ENCODE measurements around the gene FERMT2. TPM values are rescaled to one million over a fixed set of nuclear protein-coding genes. Genes with fewer than 3 reads are reported as not detected.
"Not testable (repeated sequence)": the region's sequence is repeated elsewhere in the genome, so short reads cannot be mapped to it uniquely, and the experiment has no call there.

FERMT2 gene
- total RNA-seq, 2 donors from 2014 or later = 1.3 to 5.0 TPM

GRCh38 chr14:52876311-52876710, 74.5 kb downstream of the FERMT2 start:
- no peaks in the 10 kb centered on the region for H3K9me3 Mint-ChIP-seq
- no peaks in the 10 kb centered on the region for H3K27me3 Mint-ChIP-seq
- peaks cover 5% of the 10 kb centered on the region for H3K36me3 Mint-ChIP-seq (ENCODE audit: low read depth)
- no peak overlapping the region for H3K4me3 Mint-ChIP-seq
- H3K27ac Mint-ChIP-seq = no peak overlapping the region
- ATAC-seq (replicated peaks) = no peak
- H3K4me1 Mint-ChIP-seq = no peaks in the 10 kb centered on the region

GRCh38 chr14:52875707-52876106, 75.1 kb downstream of the FERMT2 start:
- ATAC-seq (replicated peaks) = no peak
- Mint-ChIP-seq H3K27ac (no peak overlapping the region), H3K4me3 (no peak overlapping the region), H3K4me1 (no peaks in the 10 kb centered on the region), H3K27me3 (no peaks in the 10 kb centered on the region), H3K36me3 (ENCODE audit: low read depth) (peaks cover 5% of the 10 kb centered on the region), H3K9me3 (no peaks in the 10 kb centered on the region)

DNA sequence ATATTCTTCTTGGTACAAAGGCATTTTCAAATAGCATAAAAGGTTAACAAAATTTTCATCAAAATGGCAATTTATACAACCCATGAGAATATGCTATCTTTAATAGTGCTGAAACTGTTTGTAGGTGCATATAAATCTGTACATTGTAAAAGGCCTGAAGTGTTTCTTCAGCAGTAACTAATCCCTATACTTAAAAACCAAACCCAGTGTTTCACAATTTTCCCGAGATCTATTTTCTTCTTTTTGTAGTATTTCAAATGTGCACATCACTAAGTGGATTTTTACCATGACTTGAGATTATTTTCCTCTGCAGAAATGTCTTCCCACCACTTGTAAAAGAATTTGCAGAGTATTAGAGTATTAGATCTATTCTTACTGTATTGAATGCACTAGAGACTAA, 76.5 kb downstream of the FERMT2 start:
- H3K4me3 Mint-ChIP-seq = no peak overlapping the region
- H3K27ac Mint-ChIP-seq = no peak overlapping the region
- H3K9me3 Mint-ChIP-seq = no peaks in the 10 kb centered on the region
- no peaks in the 10 kb centered on the region for H3K4me1 Mint-ChIP-seq
- H3K27me3 Mint-ChIP-seq = no peaks in the 10 kb centered on the region
- H3K36me3 Mint-ChIP-seq (ENCODE audit: low read depth) = peaks cover 5% of the 10 kb centered on the region
- ATAC-seq (replicated peaks) = no peak

DNA sequence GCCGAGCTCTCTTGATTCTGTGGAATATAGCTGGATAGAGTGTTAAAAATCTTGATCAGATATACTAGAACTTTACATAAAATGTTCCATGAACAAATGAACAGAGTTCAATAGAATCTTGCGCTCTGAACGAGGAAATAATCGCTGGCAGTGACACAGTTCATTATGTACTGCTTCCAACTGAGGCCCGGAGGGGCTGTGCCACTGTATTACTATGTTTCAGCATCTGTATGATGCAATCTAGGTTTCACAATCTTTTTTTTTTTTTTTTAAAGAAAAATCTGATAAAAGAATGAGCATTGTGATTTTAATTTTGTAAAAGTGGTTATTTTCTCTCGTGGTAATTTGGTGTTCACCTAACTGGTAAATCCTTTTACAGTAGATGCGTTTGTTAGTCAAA, 77.2 kb downstream of the FERMT2 start:
- Mint-ChIP-seq H3K36me3 (ENCODE audit: low read depth) (peaks cover 5% of the 10 kb centered on the region), H3K4me1 (no peaks in the 10 kb centered on the region), H3K27ac (no peak overlapping the region), H3K4me3 (no peak overlapping the region), H3K27me3 (no peaks in the 10 kb centered on the region), H3K9me3 (no peaks in the 10 kb centered on the region)
- no peak for ATAC-seq (replicated peaks)

- Mint-ChIP-seq H3K9me3 (no peaks in the 10 kb centered on the region), H3K4me3 (no peak overlapping the region), H3K36me3 (ENCODE audit: low read depth) (peaks cover 5% of the 10 kb centered on the region), H3K4me1 (no peaks in the 10 kb centered on the region), H3K27ac (no peak overlapping the region), H3K27me3 (no peaks in the 10 kb centered on the region)
- ATAC-seq (replicated peaks) = no peak
Observed at GRCh38 chr14:52873065-52873464, 77.8 kb downstream of the FERMT2 start.

DNA sequence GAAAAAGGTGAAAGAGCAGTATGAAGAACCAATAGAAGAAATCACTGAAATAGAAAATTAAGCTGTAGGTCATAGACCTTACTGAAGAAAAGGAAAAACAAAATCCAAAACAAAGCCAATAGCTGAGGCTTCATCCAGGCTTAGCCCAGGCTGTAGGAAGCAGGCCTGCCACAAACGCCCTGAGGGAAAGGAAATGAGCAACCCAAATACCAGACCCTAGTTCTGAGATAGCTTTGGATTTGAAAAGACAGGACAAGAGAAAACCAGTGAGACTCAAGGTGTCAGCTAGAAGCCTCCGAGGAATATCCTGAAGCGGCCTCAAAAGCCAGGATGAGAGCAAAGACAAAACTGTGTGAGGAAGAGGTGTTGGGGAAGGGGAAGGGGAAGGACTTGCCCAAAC, 79.2 kb downstream of the FERMT2 start:
- Mint-ChIP-seq H3K27me3 (no peaks in the 10 kb centered on the region), H3K4me3 (no peak overlapping the region), H3K9me3 (no peaks in the 10 kb centered on the region), H3K36me3 (ENCODE audit: low read depth) (peaks cover 5% of the 10 kb centered on the region), H3K27ac (no peak overlapping the region), H3K4me1 (no peaks in the 10 kb centered on the region)
- ATAC-seq (replicated peaks) = no peak

DNA sequence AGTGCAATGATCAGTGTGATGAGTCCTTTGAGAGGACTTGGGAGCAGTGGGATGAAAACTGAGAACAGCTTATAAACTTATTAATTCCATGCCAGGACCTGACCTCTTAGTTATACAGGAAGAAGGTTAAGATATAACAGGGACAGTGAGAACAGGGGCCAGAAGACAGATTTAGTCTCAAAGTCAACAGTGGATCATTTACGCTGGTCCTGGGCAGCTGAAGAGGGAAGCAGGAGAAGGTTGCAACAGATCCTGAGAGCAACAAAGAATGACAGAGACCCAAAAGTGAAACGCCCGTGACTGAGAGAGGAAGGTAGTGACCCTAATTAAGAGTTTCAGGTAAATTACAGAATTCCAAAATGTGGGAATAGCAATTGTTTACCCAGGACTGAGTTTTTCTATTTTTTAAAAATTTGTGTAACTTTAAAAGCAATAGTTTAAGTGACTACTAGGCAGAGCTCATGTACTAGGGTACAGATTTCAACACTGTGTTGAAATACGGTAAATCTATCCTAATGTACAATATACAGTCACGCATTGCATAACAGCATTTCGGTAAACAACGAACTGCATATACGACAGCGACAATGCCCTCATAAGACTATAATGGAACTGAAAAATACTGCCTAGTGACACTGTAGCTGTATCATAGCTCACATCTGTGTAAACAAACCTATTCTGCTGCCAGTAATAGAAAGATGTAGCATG, 81.8 kb downstream of the FERMT2 start:
- no peaks in the 10 kb centered on the region for H3K4me1 Mint-ChIP-seq
- no peak overlapping the region for H3K4me3 Mint-ChIP-seq
- H3K27ac Mint-ChIP-seq = no peak overlapping the region
- H3K9me3 Mint-ChIP-seq = no peaks in the 10 kb centered on the region
- no peak for ATAC-seq (replicated peaks)
- no peaks in the 10 kb centered on the region for H3K27me3 Mint-ChIP-seq
- H3K36me3 Mint-ChIP-seq (ENCODE audit: low read depth) = peaks cover 5% of the 10 kb centered on the region

- H3K27ac Mint-ChIP-seq; H3K27me3 Mint-ChIP-seq; H3K36me3 Mint-ChIP-seq (ENCODE audit: low read depth); H3K4me1 Mint-ChIP-seq; H3K4me3 Mint-ChIP-seq; ATAC-seq (replicated peaks); H3K9me3 Mint-ChIP-seq: not testable (repeated sequence)
Observed at GRCh38 chr14:52864893-52865292, 86.0 kb downstream of the FERMT2 start.

DNA sequence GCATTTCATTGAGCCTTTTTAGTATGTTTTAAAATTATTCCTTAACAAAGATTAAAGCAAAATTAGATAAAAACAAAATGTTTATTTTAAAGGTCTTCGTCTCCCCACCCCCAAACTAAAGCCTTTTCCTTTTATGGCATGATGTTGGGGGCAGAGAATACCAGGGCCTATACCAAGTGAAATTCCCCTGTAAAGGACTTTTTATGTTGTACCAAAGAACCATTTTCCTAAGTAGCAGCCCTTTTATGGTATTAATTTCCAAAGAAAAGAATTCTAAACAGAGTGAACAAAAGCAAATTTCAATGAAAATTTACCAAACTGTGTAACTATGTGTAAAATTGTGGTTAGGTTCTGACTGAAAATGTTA, 87.5 kb downstream of the FERMT2 start:
- no peaks in the 10 kb centered on the region for H3K9me3 Mint-ChIP-seq
- H3K36me3 Mint-ChIP-seq (ENCODE audit: low read depth) = no peaks in the 10 kb centered on the region
- H3K4me3 Mint-ChIP-seq = no peak overlapping the region
- H3K4me1 Mint-ChIP-seq = no peaks in the 10 kb centered on the region
- H3K27ac Mint-ChIP-seq = no peak overlapping the region
- no peaks in the 10 kb centered on the region for H3K27me3 Mint-ChIP-seq
- ATAC-seq (replicated peaks) = no peak

- Mint-ChIP-seq H3K4me1 (no peaks in the 10 kb centered on the region), H3K27me3 (no peaks in the 10 kb centered on the region), H3K36me3 (ENCODE audit: low read depth) (no peaks in the 10 kb centered on the region), H3K27ac (no peak overlapping the region), H3K4me3 (no peak overlapping the region), H3K9me3 (no peaks in the 10 kb centered on the region)
- ATAC-seq (replicated peaks) = no peak
Observed at GRCh38 chr14:52862632-52863333, 88.1 kb downstream of the FERMT2 start.

DNA sequence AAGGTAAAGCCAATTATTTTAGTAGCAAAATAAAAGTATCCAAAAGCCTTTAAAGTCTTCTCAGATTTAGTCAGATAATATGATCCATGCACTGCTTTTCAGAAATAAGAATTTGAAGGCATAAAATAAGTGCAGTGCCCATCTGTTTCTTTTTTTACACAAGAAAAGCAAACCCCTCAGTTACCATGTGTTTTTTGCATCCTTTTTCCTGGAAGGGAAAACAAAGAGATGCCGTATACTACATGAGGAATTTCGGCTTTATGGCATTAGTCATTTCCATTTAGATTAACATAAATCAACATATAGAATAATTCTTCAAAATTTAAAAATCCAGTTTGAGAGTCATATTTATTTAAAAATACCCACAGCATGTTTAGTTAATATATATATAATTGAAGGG, 89.4 kb downstream of the FERMT2 start:
- no peaks in the 10 kb centered on the region for H3K4me1 Mint-ChIP-seq
- no peak overlapping the region for H3K27ac Mint-ChIP-seq
- H3K4me3 Mint-ChIP-seq = no peak overlapping the region

DNA sequence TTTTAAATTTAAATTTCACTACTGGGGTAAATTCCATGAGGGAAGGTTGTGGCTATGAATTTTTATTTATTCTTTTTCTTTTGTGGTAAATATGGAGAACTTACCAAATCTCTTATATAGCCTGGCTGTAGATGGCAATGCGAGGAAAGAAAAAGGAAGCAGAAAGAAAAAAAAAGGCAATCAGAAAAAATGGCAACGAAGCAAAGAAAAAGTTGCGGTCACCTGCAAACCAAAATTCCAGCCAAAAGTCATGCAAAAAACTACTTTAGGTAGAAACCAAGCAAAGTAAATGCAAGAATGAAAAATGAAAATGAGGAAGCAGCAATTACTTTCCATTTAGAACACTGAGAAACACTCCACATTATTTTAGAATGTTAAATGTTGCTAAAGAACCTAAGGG, 89.9 kb downstream of the FERMT2 start:
- no peaks in the 10 kb centered on the region for H3K9me3 Mint-ChIP-seq

More for the DNA sequence above, 89.4 kb downstream of the FERMT2 start:
- no peaks in the 10 kb centered on the region for H3K27me3 Mint-ChIP-seq
- ATAC-seq (replicated peaks) = no peak
- no peaks in the 10 kb centered on the region for H3K36me3 Mint-ChIP-seq (ENCODE audit: low read depth)
- no peaks in the 10 kb centered on the region for H3K9me3 Mint-ChIP-seq

DNA sequence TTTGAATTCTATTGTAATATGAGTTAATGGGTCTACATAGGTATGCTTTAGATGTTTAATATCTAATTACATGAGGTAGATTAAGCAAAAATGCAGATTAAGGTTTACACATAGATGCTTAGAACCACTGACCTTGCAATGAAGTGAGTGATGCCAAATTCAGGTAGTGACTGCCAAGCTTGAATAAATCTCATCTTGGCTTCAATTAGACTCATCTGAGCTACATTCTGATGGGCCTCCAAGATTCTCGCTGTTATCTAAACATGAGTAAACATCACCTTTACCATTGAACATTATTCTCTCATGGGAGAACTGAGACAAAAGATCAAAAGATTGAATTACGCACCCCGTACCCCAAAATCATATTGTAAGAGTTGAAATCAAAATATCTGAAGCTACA, 90.6 kb downstream of the FERMT2 start:
- no peaks in the 10 kb centered on the region for H3K27me3 Mint-ChIP-seq
- H3K9me3 Mint-ChIP-seq = no peaks in the 10 kb centered on the region
- no peak for ATAC-seq (replicated peaks)
- no peak overlapping the region for H3K4me3 Mint-ChIP-seq
- H3K4me1 Mint-ChIP-seq = no peaks in the 10 kb centered on the region
- no peak overlapping the region for H3K27ac Mint-ChIP-seq
- H3K36me3 Mint-ChIP-seq (ENCODE audit: low read depth) = no peaks in the 10 kb centered on the region

More for the DNA sequence above, 89.9 kb downstream of the FERMT2 start:
- Mint-ChIP-seq H3K36me3 (ENCODE audit: low read depth) (no peaks in the 10 kb centered on the region), H3K4me3 (no peak overlapping the region), H3K27me3 (no peaks in the 10 kb centered on the region), H3K27ac (no peak overlapping the region), H3K4me1 (no peaks in the 10 kb centered on the region)
- no peak for ATAC-seq (replicated peaks)

GRCh38 chr14:52856139-52856538, 94.7 kb downstream of the FERMT2 start:
- Mint-ChIP-seq H3K36me3 (ENCODE audit: low read depth) (no peaks in the 10 kb centered on the region), H3K9me3 (no peaks in the 10 kb centered on the region), H3K4me3 (no peak overlapping the region), H3K27me3 (no peaks in the 10 kb centered on the region), H3K27ac (no peak overlapping the region), H3K4me1 (no peaks in the 10 kb centered on the region)
- ATAC-seq (replicated peaks) = no peak

DNA sequence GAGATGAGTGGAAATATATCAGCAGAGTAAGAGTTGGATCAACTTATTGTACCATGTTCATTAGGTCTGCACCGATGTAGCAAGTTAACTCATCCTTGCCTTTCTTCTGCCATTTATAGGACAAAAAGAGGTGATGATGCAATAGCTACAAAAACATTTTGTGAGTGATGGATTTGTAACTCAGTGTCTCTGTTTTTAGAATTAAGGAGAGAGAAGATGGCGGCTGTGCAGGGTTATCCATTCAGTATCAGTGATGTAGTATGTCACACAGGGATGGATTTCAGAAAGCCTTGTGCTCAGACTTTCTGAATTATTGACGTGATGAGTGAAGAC, 97.4 kb downstream of the FERMT2 start:
- Mint-ChIP-seq H3K27ac (no peak overlapping the region), H3K27me3 (no peaks in the 10 kb centered on the region), H3K9me3 (no peaks in the 10 kb centered on the region), H3K4me3 (no peak overlapping the region), H3K36me3 (ENCODE audit: low read depth) (no peaks in the 10 kb centered on the region), H3K4me1 (no peaks in the 10 kb centered on the region)
- ATAC-seq (replicated peaks) = no peak

Data from activated T-helper 17 cell treated with anti-CD3 and anti-CD28 coated beads, Interleukin-2, amount 50 U/mL, for 72 hours (primary cell).